ENCODE results near the gene APEH. TPM values are rescaled to one million over a fixed set of nuclear protein-coding genes. Genes with fewer than 3 reads are reported as not detected.

APEH gene
- total and polyA plus RNA-seq, 2 of the 4 experiments (the other 2 are of a cell fraction): 89.2 to 142 TPM

GRCh38 chr3:49634736-49635135, 39.4 kb upstream of the APEH start:
- dilution Hi-C loops (cut with HindIII; ENCODE audit: low sequenced_read_pairs, unreplicated experiment): no loop called here
- no peak overlapping the region for H2BK120ac ChIP-seq (ENCODE audit: low read depth, low read length)

More at GRCh38 chr3:49634736-49635135, 39.4 kb upstream of the APEH start:
- Histone ChIP-seq H3K9me1 (ENCODE audit: insufficient read depth, low read length) (no peaks in the 10 kb centered on the region), H3K79me1 (ENCODE audit: low read depth in 1 of 2, low read length in 2 of 2) (no peaks in the 10 kb centered on the region), H2AK9ac (replicated peaks; ENCODE audit: low read depth, low read length, poor library complexity) (no peak overlapping the region), H3K4me1 (ENCODE audit: control insufficient read depth, insufficient read depth, low read length) (peaks cover 3% of the 10 kb centered on the region; the same call in 1 of the 2 replicates), H2AK5ac (ENCODE audit: low read depth, low read length) (no peak overlapping the region), H3K4me2 (ENCODE audit: low read depth, low read length) (no peak overlapping the region), H4K5ac (ENCODE audit: low read depth, low read length) (no peak overlapping the region), H3K56ac (ENCODE audit: extremely low read depth, insufficient read depth, low read length) (no peak overlapping the region), H2BK15ac (ENCODE audit: low read depth, low read length) (no peak overlapping the region), H2AFZ (replicated peaks; ENCODE audit: low read length, poor library complexity) (no peak overlapping the region), H3K4me3 (ENCODE audit: insufficient read depth, low read depth, low read length) (no peak overlapping the region), H4K20me1 (ENCODE audit: insufficient read depth, low read length) (no peaks in the 10 kb centered on the region), H3K27me3 (ENCODE audit: control insufficient read depth, insufficient read depth, low read length) (peaks cover 22% of the 10 kb centered on the region), H3K4ac (ENCODE audit: low read depth, low read length) (no peak overlapping the region), H3K18ac (ENCODE audit: low read depth, low read length) (no peak overlapping the region), H2BK20ac (ENCODE audit: low read depth, low read length) (no peak overlapping the region), H3K9me3 (ENCODE audit: control insufficient read depth, insufficient read depth, low read length) (peaks cover 2% of the 10 kb centered on the region; the same call in 1 of the 2 replicates), H3K23ac (ENCODE audit: low read depth, low read length) (no peak overlapping the region), H2BK5ac (ENCODE audit: low read depth, low read length, poor library complexity, severe bottlenecking) (no peak overlapping the region), H3K36me3 (ENCODE audit: control insufficient read depth, insufficient read depth, low read length) (no peaks in the 10 kb centered on the region), H3K14ac (replicated peaks; ENCODE audit: low read depth, low read length) (no peak overlapping the region), H3K27ac (ENCODE audit: insufficient read depth, low read length) (no peak overlapping the region), H4K8ac (ENCODE audit: low read depth in 2 of 2, low read length in 2 of 2) (no peak overlapping the region), H4K91ac (ENCODE audit: insufficient read depth, low read depth, low read length) (no peak overlapping the region), H3K9ac (ENCODE audit: low read depth, low read length) (no peak overlapping the region)
- DNase-seq (no peak), ATAC-seq (ENCODE audit: low read depth) (no peak)
- WGBS, 2 experiments (ENCODE audit: extremely low coverage in 2 of 2, insufficient read length in 1 of 2): 54% methylated on average over 2 of the region's 3 CpGs; no CpG with 5 or more reads in 1 of the 2 experiments
- TF ChIP-seq USF2 (IDR thresholded peaks at IDR 0.05; ENCODE audit: low read depth, low read length): no peak
- TF ChIP-seq BHLHE40 (IDR thresholded peaks at IDR 0.05; ENCODE audit: low read depth, low read length): no peak
- TF ChIP-seq MAFK (IDR thresholded peaks at IDR 0.05; ENCODE audit: low read depth, low read length): no peak
- no peak for TF ChIP-seq POLR2A (IDR thresholded peaks at IDR 0.05; ENCODE audit: low read depth, low read length)
- POLR2A ChIA-PET (ENCODE audit: unreplicated experiment): no interaction called here
- CTCF ChIA-PET: no interaction called here
- in situ Hi-C loops (cut with MboI; ENCODE audit: low sequenced_read_pairs) (no loop called here), intact Hi-C loops (cut with micrococcal nuclease) (no loop called here)
- BruUV-seq (replicated peaks): no TSS peak
